Mammary epithelial cell (primary cell): ENCODE measurements around the gene KRT10.

Experiments used
- CTCF ChIP-seq, 2 donors: IDR thresholded peaks in 1 of 2; conservative IDR thresholded peaks in 1 of 2; 2 replicates each; pipeline ENCODE4 v1.5.1; 2011 to 2012; ENCODE audit warnings: inconsistent platforms in 2 of 2, low read length in 2 of 2, mild to moderate bottlenecking in 2 of 2, control low read depth in 1 of 2, low read depth in 1 of 2; ENCODE audit not compliant: insufficient read depth in 1 of 2; ENCODE audit errors: extremely low read depth in 1 of 2
- EZH2 ChIP-seq: IDR thresholded peaks from 2 replicates; pipeline ENCODE4 v1.6.1; 2012; ENCODE audit warnings: low read length, inconsistent platforms, borderline replicate concordance

GRCh38 chr17:40799859-40800258 lies 22.6 kb downstream of the KRT10 start, which contains the start of gene KRT28:
- TF ChIP-seq CTCF (conservative IDR thresholded peaks at IDR 0.05 in 1 of 2, IDR thresholded peaks at IDR 0.05 in 1 of 2; ENCODE audit: extremely low read depth in 1 of 2, insufficient read depth in 1 of 2, low read depth in 1 of 2, low read length in 2 of 2) (no peak), EZH2 (no peak)
